Mucosa of descending colon (tissue), 3 donors: ENCODE measurements around the gene SNX21. TPM values are rescaled to one million over a fixed set of nuclear protein-coding genes. Genes with fewer than 3 reads are reported as not detected.

Experiments
- ATAC-seq: fragments of 200-7000 bp; cut with Tn5 transposase; one replicate; pipeline ENCODE4 v1.9.1; 2020; ENCODE audit warnings: mild to moderate bottlenecking, moderate library complexity
- DNase-seq, 3 donors: peaks; one replicate each; pipeline ENCODE4 v3.0.0-alpha.2; 2020
- H3K36me3 ChIP-seq: fragments of 200-600 bp; one replicate; pipeline ENCODE4 v1.8.0; 2021; ENCODE audit warnings: low read depth, mild to moderate bottlenecking
- H3K4me1 ChIP-seq: fragments of 200-600 bp; one replicate; pipeline ENCODE4 v1.8.0; 2021; ENCODE audit warnings: low read depth, mild to moderate bottlenecking
- H3K4me3 ChIP-seq: fragments of 200-600 bp; one replicate; pipeline ENCODE4 v1.8.0; 2021; ENCODE audit warnings: mild to moderate bottlenecking
- H3K9me3 ChIP-seq: fragments of 200-600 bp; one replicate; pipeline ENCODE4 v1.8.0; 2021; ENCODE audit warnings: mild to moderate bottlenecking
- intact Hi-C, 2 donors: fragments of 100-400 bp; cut with DNase I in 1 of 2; cut with micrococcal nuclease in 1 of 2; formaldehyde crosslinking; loops; one replicate each; pipeline versions ENCODE4 v1.11.0 to v1.11.1; 2022; cut with DNase I, micrococcal nuclease
- total RNA-seq, 3 donors: library from RNA; stranded (reverse); fragmentation: NEBNext Ultra II Directional in 2 of 3; extraction: Animal tissue kit (Norgen Biotek cat#: 25700) in 2 of 3; gene quantifications; one replicate each; pipeline versions ENCODE4 v1.2.1 to v1.2.4, GENCODE V29; 2021 to 2023
- TF ChIP-seq, protein P1 (sequence below): fragments of 200-600 bp; IDR thresholded peaks from one replicate; pipeline ENCODE4 v1.8.0; 2022; ENCODE audit warnings: antibody characterized with exemption, mild to moderate bottlenecking
- donor health status: DM: no; HTN: no; CAD: no; lungs with moderate emphysema.
- donor health status: DM: no; HTN: no; CAD: no.
- donor health status: DM: no; HTN: yes; CAD: no.

Gene SNX21
- total RNA-seq, 3 donors from 2014 or later: 13.8 to 31.5 (median 14.0) TPM

DNA sequence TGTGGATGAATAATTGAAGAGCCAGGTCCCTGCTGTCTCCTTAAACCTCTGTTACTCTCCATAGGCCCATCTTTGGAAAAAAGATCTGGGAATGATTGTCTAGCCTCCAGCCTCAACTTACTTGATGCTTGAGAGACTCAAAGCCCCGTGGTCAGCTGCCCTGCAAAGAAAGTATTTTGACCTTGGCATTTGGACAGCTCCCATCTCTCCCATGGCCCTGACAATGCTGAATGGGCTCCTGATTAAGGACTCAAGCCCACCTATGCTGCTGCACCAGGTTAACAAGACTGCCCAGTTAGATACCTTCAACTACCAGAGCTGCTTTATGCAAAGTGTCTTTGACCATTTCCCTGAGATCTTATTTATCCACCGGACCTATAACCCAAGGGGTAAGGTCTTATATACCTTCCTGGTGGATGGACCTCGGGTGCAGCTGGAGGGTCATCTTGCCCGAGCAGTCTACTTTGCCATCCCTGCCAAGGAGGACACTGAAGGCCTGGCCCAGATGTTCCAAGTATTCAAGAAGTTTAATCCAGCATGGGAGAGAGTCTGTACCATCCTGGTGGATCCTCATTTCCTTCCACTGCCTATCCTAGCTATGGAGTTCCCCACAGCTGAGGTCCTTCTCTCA lies 49.0 kb downstream of the SNX21 start:
- TF ChIP-seq, protein P1, sequence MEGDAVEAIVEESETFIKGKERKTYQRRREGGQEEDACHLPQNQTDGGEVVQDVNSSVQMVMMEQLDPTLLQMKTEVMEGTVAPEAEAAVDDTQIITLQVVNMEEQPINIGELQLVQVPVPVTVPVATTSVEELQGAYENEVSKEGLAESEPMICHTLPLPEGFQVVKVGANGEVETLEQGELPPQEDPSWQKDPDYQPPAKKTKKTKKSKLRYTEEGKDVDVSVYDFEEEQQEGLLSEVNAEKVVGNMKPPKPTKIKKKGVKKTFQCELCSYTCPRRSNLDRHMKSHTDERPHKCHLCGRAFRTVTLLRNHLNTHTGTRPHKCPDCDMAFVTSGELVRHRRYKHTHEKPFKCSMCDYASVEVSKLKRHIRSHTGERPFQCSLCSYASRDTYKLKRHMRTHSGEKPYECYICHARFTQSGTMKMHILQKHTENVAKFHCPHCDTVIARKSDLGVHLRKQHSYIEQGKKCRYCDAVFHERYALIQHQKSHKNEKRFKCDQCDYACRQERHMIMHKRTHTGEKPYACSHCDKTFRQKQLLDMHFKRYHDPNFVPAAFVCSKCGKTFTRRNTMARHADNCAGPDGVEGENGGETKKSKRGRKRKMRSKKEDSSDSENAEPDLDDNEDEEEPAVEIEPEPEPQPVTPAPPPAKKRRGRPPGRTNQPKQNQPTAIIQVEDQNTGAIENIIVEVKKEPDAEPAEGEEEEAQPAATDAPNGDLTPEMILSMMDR: no peak
- Histone ChIP-seq H3K36me3 (no peaks in the 10 kb centered on the region), H3K9me3 (no peaks in the 10 kb centered on the region), H3K4me3 (no peak overlapping the region), H3K4me1 (peaks cover 6% of the 10 kb centered on the region)
- no peak for ATAC-seq
- DNase-seq: no peak
- intact Hi-C loops: no loop called here

DNA sequence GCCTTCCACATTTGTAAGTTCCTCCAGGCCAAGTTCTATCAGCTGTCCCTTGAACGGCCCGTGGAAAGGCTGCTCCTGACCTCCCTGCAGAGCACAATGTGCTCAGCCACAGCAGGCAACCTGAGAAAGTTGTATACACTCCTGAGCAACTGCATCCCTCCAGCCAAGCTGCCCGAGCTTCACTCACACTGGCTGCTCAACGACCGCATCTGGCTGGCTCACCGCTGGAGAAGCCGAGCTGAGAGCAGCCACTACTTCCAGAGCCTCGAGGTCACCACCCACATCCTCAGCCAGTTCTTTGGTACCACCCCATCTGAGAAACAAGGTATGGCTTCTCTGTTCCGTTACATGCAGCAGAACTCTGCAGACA lies 49.5 kb downstream of the SNX21 start:
- DNase-seq (no peak), ATAC-seq (no peak)
- H3K4me3 ChIP-seq: no peak overlapping the region
- H3K9me3 ChIP-seq: no peaks in the 10 kb centered on the region
- intact Hi-C loops: no loop called here
- peaks cover 6% of the 10 kb centered on the region for H3K4me1 ChIP-seq
- no peaks in the 10 kb centered on the region for H3K36me3 ChIP-seq
- TF ChIP-seq, protein P1: no peak

DNA sequence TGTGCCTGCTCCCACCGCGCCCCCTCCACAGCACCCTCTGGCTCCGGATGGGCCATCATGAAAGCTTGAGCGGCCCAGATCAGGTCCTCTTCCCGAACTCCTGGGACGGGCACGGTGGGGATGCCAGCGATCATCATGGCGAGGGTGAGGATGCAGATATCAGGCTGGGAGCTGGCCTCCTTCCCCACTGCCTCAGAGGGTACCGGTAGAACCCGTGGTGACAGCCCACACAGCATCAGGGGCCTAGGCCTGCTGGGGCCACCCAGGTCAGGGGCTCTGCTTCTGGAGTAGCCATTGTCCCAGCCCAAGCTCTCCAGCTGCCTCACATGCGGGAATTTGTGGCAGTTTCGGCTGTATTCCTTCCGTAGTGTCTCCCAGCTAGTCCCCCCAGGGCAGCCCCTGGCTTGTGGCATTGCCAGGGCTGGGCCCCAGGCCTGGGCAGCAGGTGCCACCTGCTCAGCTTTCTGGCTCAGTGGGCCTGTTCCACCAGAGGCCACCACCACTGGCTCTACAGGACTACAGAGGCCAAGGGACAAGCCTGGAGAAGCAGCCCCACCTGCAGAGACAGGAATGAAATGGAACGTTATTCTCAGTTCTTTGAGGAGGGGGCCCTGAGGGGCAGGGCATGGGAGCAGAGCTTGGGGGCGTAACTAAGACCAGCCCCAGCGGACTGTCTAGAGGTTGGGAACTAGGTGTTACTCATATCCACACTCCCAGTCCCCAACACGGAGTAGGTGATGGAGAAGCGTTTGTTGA lies 53.2 kb downstream of the SNX21 start:
- DNase-seq (no peak), ATAC-seq (no peak)
- intact Hi-C loops: no loop called here
- Histone ChIP-seq H3K36me3 (no peaks in the 10 kb centered on the region), H3K4me1 (peaks cover 2% of the 10 kb centered on the region), H3K4me3 (no peak overlapping the region), H3K9me3 (no peaks in the 10 kb centered on the region)
- TF ChIP-seq, protein P1: no peak

DNA sequence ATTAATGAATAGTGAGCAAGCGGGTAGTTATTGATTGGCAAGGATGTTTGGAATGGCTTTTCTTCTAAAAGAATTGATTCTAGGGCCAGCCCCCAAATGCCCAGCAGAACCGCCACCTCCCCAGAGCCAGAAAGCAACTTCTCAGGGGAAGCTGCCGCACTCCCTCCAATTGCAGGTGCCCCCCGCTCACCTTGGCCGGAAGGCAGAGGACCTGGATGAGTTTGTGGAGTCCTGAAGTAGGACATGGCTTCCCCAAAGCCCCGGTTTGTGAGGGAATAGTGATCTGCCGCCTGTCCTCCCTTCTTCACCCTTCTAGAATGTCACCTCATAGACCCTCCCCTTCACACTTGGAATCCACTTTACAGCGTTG lies 53.7 kb downstream of the SNX21 start, which contains the start of gene SPATA25:
SPATA25 (minus strand) TSS at position 277 of the 370 bp plus-strand sequence; CDS start at position 245, 32 bp downstream.
- no peak for ATAC-seq
- Histone ChIP-seq H3K36me3 (no peaks in the 10 kb centered on the region), H3K9me3 (no peaks in the 10 kb centered on the region), H3K4me3 (no peak within 1 kb of the TSS), H3K4me1 (peaks cover 4% of the 10 kb centered on the region)
- no peak for DNase-seq
- intact Hi-C loops: no loop called here
- TF ChIP-seq, protein P1: no peak

DNA sequence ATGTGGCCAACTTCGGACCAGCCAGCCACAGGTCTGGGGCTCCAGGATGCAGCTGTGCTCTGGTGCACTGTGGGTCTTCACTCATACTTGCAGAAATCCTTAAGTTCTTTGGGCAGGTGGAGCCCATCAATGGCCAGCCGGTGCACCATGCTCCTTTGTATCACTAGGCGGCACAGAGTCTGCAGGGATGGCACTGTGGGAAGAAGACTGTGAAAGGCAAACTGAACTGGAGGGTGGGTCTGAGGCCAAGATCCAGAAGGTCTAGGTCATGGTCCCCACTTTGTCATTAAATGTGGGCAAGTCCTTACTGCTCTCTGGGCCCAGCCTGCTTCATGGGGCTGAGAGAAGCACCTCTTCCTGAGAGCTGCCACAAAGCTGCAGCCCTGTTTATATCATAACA lies 55.1 kb downstream of the SNX21 start:
- no peak for ATAC-seq
- peaks cover 18% of the 10 kb centered on the region for H3K4me1 ChIP-seq
- H3K4me3 ChIP-seq: no peak overlapping the region
- TF ChIP-seq, protein P1: no peak
- intact Hi-C loops: no loop called here
- no peak for DNase-seq
- H3K36me3 ChIP-seq: no peaks in the 10 kb centered on the region
- H3K9me3 ChIP-seq: no peaks in the 10 kb centered on the region
